Pancreas (tissue), 10 donors: Measurements from ENCODE around the gene MTG2. TPM values are rescaled to one million over a fixed set of nuclear protein-coding genes. Genes with fewer than 3 reads are reported as not detected.

ENCODE experiments used
- ATAC-seq, 4 donors: fragments of 200-7000 bp; cut with Tn5 transposase; one replicate each; pipeline versions ENCODE4 v1.8.0 to v1.9.1; 2020; ENCODE audit warnings: mild to moderate bottlenecking in 4 of 4, moderate library complexity in 4 of 4
- DNase-seq, 6 donors: peaks; one replicate each; pipeline ENCODE4 v3.0.0-alpha.2; 2020
- FAIRE-seq: peaks from 2 replicates; lab custom pipeline; 2012; peaks lifted over from hg19 to GRCh38; lab: Jason Lieb, UNC
- H3K27ac ChIP-seq, 4 donors: fragments of 200-600 bp; sonication (generic); 1 replicate in 3 of 4; 2 replicates in 1 of 4; pipeline versions ENCODE4 v1.5.0 to v1.8.0; 2020
- H3K27me3 ChIP-seq, 4 donors: fragments of 200-600 bp; one replicate each; pipeline ENCODE4 v1.8.0; 2021
- H3K36me3 ChIP-seq, 3 donors: fragments of 200-600 bp; sonication (generic) in 1 of 3; one replicate each; pipeline versions ENCODE4 v1.5.0 to v1.8.0; 2020 to 2021
- H3K4me1 ChIP-seq, 3 donors: fragments of 200-600 bp; one replicate each; pipeline ENCODE4 v1.8.0; 2021
- H3K4me3 ChIP-seq, 4 donors: fragments of 200-600 bp; sonication (generic) in 2 of 4; one replicate each; pipeline versions ENCODE4 v1.5.0 to v1.8.0; 2020 to 2021
- H3K9me3 ChIP-seq, 4 donors: fragments of 200-600 bp; one replicate each; pipeline ENCODE4 v1.8.0; 2021
- WGBS, 2 donors: extraction: QIAGEN DNeasy Blood & Tissue Kit; methylation state at CpG; one replicate each; pipeline ENCODE4 v1.1.7; 2013; 5-methylcytosine and 5-hydroxymethylcytosine counted together
- intact Hi-C, 3 donors: fragments of 100-400 bp; cut with DNase I; formaldehyde crosslinking; loops; one replicate each; pipeline versions ENCODE4 v1.11.1 to v1.14.2; 2022
- polyA plus RNA-seq, 2 donors: library from polyadenylated mRNA; stranded (reverse); fragments of 200-250 nt; gene quantifications; one replicate each; pipeline ENCODE4 v1.2.3, GENCODE V29; 2013
- total RNA-seq, 6 donors: library from RNA; stranded (reverse); fragmentation: NEBNext Ultra II Directional in 4 of 6; extraction: Animal tissue kit (Norgen Biotek cat#: 25700) in 4 of 6; gene quantifications; one replicate each; pipeline versions ENCODE4 v1.2.1 to v1.2.4, GENCODE V29; 2021 to 2023
- TF ChIP-seq, protein P1 (sequence below), 4 donors: fragments of 200-600 bp; sonication (generic) in 3 of 4; IDR thresholded peaks; one replicate each; pipeline versions ENCODE4 v1.5.0 to v1.8.0; 2021; ENCODE audit warnings: antibody characterized with exemption in 4 of 4
- donor health status: healthy with polysubstance abuse.
- donor health status: DM: no; HTN: no; CAD: no; lungs with moderate emphysema.
- donor health status: DM: no; HTN: no; CAD: no.
- donor health status: control.
- donor health status: control.
- donor health status: Bipolar disorder and iron deficiency.
- donor health status: DM: yes; HTN: yes; CAD: no.
- donor health status: DM: no; HTN: no; CAD: no.
- donor health status: DM: no; HTN: no; CAD: no.
- donor health status: DM: yes; HTN: yes; CAD: no.

MTG2 gene
- total and polyA plus RNA-seq, 8 donors, result 9.7 to 55.3 (median 14.2) TPM

- TF ChIP-seq, protein P1, sequence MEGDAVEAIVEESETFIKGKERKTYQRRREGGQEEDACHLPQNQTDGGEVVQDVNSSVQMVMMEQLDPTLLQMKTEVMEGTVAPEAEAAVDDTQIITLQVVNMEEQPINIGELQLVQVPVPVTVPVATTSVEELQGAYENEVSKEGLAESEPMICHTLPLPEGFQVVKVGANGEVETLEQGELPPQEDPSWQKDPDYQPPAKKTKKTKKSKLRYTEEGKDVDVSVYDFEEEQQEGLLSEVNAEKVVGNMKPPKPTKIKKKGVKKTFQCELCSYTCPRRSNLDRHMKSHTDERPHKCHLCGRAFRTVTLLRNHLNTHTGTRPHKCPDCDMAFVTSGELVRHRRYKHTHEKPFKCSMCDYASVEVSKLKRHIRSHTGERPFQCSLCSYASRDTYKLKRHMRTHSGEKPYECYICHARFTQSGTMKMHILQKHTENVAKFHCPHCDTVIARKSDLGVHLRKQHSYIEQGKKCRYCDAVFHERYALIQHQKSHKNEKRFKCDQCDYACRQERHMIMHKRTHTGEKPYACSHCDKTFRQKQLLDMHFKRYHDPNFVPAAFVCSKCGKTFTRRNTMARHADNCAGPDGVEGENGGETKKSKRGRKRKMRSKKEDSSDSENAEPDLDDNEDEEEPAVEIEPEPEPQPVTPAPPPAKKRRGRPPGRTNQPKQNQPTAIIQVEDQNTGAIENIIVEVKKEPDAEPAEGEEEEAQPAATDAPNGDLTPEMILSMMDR (IDR thresholded peaks at IDR 0.05), result no peak
- FAIRE-seq (no peak), ATAC-seq (peak in 1 of 4 donors; percentile 11), DNase-seq (peak in 2 of 6 donors; percentile 19 to 55)
- Histone ChIP-seq H3K27me3 (no peaks in the 10 kb centered on the region), H3K4me3 (no peak overlapping the region), H3K9me3 (no peaks in the 10 kb centered on the region), H3K4me1 (no peaks in the 10 kb centered on the region), H3K36me3 (peaks cover 0 to 50% (median 11%) of the 10 kb centered on the region in 3 donors), H3K27ac (no peak overlapping the region)
- 89 to 90% methylated on average over 25 of the region's 25 CpGs for WGBS, 2 donors
- intact Hi-C loops, result no loop called here
Measured at GRCh38 chr20:62165762-62166399, 16.9 kb upstream of the MTG2 start.

GRCh38 chr20:62167474-62167873 is 15.4 kb upstream of the MTG2 start:
- Histone ChIP-seq H3K9me3 (no peaks in the 10 kb centered on the region), H3K27ac (no peak overlapping the region), H3K4me3 (no peak overlapping the region), H3K27me3 (no peaks in the 10 kb centered on the region), H3K36me3 (peaks cover 0 to 45% (median 7%) of the 10 kb centered on the region in 3 donors), H3K4me1 (no peaks in the 10 kb centered on the region)
- 87 to 89% methylated on average over 6 of the region's 6 CpGs for WGBS, 2 donors
- DNase-seq, result peak in 2 of 6 donors; percentile 15 to 21
- TF ChIP-seq, protein P1 (IDR thresholded peaks at IDR 0.05), result no peak
- intact Hi-C loops, result no loop called here
- ATAC-seq, result no peak
- no peak for FAIRE-seq

- WGBS, 2 donors, result 90 to 94% methylated on average over 4 of the region's 4 CpGs
- intact Hi-C loops, result no loop called here
- Histone ChIP-seq H3K27ac (no peak overlapping the region), H3K9me3 (no peaks in the 10 kb centered on the region), H3K36me3 (peaks cover 0 to 42% (median 7%) of the 10 kb centered on the region in 3 donors), H3K27me3 (no peaks in the 10 kb centered on the region), H3K4me1 (no peaks in the 10 kb centered on the region), H3K4me3 (no peak overlapping the region)
- FAIRE-seq (no peak), ATAC-seq (no peak), DNase-seq (peak in 1 of 6 donors; percentile 6)
- TF ChIP-seq, protein P1 (IDR thresholded peaks at IDR 0.05), result no peak
Measured at GRCh38 chr20:62168061-62168460, 14.8 kb upstream of the MTG2 start.

DNA sequence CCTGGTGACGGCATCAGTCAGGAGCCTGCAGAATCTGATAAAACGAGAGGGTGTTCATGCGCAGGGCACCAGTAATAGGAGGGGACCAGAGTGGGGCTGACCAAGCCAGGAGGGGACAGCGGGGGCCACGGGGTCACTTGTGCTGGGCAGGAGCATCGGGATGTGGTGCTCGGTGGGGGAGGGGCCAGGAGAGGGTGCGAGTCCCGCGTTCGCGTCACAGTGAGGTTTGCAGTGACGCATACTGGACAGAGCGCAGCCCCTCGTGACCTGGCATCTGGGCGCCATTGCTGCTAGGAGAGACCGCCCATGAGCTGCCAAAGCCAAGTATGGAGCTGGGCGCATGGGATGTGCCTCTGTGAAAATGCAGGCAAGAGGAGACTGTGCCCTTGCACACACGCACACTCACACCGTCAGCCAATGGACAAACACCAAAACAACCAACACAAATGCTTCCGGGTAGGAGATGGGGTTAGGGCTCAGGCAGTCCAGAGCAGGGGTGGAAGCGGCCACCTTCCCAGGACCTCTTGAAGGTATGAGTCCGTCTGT is 13.9 kb upstream of the MTG2 start:
- peaks cover 0 to 36% (median 4%) of the 10 kb centered on the region in 3 donors for H3K36me3 ChIP-seq
- FAIRE-seq (no peak), DNase-seq (peak in 2 of 6 donors; percentile 25 to 58)

More for the DNA sequence above, 13.9 kb upstream of the MTG2 start:
- Histone ChIP-seq H3K4me3 (no peak overlapping the region), H3K27ac (no peak overlapping the region), H3K9me3 (no peaks in the 10 kb centered on the region), H3K4me1 (no peaks in the 10 kb centered on the region), H3K27me3 (no peaks in the 10 kb centered on the region)
- TF ChIP-seq, protein P1 (IDR thresholded peaks at IDR 0.05), result no peak
- ATAC-seq, result no peak
- 93 to 95% methylated on average over 23 of the region's 23 CpGs for WGBS, 2 donors
- intact Hi-C loops, result no loop called here
